DMS153 (cell line): ENCODE data around the gene CHST3.

Source experiments
- DNase-seq: peaks from one replicate; lab custom pipeline; 2025; lab: John Stamatoyannopoulos, UW

The CHST3 gene

DNA sequence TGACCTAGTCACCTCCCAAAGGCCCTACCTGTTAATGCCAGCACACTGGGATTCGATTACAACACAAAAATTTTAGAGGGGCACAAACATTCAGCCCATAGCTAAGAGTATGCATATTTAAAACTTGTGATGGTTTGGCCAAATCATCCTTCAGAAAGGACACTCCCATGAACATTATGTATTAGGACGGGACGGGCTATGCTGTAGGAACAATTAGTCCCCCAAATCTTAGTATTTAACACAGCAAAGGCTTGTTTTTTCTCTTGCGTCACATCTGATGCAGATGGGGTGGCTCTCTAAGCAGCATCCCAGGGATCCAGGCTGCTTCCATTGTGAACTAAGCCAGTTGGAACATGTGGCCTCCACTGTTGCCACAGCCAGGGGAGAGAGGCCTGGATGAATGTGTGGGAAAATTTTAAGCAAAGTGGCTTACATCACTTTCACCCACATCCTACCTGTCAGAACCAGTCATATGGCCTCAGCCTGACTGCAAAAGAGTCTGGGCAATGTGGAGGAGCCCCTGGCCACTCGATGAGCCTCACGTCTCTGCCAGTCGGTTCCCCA, 26.6 kb downstream of the CHST3 start:
- no peak for DNase-seq

DNA sequence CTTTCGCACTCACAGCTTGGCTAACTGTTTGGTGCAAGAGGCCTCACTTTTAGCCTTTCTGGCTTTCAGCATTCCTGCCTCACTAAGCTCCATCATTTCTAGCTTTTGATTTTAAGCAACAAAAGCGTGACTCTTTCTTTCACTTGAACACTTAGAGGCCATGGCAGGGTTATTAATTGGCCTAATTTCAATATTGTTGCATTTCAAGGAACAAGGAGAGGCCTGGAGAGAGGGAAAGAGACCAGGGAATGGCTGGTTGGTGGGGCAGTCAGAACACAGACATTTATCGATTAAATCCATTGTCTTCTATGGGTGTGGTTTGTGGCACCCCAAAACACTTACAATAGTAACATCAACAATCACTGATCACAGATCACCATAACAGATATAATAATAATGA, 31.3 kb downstream of the CHST3 start:
- no peak for DNase-seq

DNA sequence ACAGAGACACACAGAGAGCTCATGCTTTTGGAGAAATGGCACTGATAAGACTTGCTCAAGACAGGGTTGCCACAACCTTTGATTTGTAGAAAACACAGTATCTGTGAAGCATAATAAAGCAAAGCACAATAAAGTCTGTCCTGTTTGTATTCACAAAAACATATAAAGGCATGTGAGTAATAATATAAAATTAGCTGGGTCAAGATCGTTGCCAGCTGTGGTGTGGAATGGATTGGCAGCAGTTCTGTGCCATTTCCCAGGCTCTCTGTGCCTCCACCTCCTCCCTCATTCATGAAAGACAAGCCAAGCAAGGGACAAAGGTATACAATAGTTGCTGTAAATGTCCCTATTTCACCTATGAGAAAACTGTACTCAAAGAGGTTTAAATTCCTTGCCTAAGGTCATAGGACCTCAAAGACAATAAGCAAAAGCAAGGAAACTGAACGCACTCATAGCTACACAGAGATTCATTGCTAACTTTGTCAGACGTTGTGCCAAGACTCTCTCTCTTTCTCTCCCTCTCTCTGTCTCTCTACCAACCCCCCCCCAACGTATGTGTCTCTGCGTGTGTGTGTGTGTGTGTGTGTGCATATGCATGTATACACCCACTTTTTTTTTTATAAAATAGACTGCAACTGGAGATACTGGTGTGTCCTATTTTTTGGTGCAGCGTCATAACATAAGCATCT, 31.8 kb downstream of the CHST3 start:
- DNase-seq: no peak

DNA sequence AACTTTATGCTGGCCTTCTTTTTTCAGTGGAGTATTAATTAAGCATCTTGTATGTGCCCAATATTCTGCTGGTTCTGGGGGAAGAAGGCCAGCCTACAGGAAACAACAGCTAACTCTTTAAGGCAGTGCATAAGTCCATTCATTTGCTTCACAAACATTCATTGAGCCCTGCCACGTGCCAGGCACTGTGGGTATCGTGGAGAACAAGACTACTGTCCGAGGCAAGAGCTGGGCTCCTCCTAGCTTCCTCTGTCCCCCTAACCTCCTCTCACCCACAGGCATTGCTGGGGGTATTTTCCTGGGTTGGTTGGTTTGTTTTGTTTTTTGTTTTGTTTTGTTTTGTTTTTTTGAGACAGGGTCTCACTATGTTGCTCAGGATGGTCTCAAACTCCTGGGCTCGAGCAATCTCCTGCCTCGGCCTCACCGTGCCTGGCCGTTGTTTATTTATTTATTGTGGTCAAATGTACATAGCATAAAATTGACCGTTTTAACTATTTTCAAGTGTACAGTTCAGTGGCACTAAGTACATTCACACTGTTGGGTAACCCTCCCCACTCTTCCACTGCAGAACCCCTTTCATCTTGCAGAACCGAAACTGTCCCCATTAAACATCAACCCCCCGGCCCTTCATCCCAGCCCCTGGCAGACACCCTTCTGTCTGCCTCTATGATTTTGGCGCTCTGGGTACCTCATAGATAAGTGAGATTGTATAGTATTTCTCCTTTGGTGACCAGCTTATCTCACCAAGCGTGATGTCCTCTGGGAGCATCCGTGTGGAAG, 32.6 kb downstream of the CHST3 start:
- no peak for DNase-seq

DNA sequence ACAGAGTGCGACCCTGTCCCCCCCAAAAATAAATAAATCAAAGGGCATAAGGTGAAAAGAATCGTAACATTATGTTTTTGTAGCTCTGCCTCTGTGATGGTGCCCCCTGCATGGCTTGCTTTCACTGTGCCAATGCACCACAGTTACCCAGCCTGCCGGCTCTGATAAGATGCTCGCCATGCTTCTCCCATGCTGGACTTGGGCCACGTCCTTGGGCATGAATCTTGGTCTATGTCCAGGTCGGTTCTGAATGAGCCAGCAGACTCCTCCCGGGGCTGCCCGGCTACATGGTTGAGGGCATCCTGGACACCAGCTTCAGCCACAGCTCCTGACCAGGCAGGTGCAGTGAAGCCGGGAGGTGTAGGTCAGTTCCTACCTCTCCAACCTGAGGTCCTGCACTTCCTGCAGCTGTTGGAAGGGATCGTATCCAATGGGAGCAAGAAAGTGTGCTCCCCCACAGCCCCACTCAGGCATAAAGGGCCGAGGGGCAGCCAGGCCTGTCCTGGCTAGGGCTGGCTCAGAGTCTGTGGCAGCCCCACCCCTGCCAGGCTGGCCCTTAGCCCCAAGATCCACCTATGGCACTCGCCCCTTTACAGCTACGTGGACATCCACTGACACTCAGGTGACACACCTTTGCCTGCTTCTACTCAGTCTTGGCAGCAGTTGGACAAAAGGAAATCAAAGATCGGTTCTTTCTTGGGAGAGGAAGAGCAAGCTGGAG, 34.1 kb downstream of the CHST3 start:
- no peak for DNase-seq

DNA sequence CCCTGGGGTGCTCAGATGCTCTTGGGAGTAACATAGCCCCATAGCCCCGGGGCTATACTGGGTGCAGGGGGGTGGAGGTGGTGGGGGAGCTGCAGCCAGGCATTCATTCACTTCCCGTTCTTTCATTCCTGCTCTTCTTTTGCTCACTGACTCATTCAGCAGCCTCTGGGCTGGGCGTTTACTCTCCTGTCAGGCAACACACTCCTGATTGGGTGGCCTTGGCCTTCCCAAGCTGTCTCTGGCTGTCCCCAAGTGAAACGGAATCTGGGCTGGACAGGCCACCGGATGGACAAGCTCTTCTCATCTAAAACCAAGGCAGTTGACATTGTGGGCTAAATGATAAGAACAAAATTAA, 34.6 kb downstream of the CHST3 start:
- no peak for DNase-seq

DNA sequence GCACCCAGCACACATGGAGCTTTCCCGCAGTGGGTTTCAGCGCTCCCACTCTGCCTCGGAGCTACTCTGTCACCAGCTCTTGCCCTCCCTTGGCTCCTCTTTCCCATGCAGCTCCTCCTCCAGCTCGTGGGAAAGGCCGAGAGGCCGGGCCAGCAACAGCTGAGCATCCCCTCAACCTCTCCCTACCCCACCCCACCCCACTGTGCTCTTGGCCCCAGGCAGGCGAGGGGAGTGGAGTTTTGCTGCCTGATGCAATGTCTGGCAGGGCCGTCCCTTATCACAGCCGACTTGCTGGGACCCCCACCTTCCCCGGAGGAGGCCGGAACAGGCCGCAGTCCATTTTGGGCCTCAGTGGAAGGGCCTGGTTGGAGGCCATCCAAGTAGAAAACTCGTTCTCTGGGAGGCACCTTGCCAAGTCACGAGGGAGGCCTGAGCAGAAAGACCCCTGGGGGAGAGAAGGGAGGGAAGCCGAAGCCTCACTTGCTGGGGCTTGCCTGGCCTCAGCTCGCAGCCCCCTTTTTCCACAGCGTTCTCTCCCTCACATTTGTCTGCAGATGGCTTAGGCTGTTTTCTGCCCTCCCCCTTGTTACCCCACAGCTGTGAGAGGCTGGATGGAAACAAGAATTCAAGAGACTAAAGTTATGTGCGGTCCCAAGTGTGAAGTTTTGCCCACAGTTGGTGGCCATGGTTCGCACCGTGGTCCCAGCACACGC, 35.3 kb downstream of the CHST3 start:
- DNase-seq: no peak

DNA sequence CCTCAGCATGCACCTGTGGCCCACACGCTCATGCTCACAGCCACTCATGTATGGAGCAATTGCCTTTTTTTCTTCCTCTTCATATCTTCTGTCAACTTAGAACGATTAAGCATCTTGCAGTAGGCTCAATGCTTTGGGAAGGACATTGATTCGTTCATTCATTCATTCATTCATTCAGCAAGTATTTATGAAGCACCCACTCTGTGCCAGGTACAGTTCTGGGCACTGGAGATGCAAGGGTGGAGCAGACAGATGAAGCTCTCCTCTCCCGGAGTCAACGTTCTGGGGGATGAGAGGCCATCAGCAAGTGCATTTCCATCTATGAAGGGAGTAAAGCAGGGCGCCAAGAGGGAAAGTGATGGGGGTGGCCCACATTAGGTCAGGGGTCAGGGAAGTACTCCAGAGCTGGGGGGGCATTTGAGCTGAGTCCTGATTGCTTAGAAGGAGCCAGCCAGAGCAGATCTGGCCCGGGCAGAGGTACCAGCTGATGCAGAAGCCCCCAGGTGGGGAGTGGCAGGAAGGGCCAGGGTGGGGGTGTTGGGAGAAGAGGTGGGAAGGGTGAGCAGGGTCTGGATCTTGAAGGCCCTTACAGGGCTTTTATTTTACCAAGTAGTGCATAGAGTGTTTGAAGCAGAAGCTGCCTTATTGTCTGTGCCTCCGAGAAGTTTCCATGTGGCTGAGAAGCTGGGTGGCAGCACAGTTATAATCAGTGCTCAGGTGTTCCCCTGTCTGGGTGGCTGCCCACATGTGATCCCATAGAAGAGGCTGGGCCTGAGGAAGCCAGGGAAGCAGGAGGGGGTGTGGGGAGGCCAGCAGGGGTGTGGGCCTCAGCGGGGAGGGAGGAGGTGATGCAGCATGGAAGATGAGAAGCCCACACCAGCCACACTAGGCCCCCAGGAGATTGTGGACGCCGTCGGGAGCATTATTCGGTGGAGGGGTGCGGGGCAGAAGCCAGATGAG, 36.2 kb downstream of the CHST3 start:
- no peak for DNase-seq

DNA sequence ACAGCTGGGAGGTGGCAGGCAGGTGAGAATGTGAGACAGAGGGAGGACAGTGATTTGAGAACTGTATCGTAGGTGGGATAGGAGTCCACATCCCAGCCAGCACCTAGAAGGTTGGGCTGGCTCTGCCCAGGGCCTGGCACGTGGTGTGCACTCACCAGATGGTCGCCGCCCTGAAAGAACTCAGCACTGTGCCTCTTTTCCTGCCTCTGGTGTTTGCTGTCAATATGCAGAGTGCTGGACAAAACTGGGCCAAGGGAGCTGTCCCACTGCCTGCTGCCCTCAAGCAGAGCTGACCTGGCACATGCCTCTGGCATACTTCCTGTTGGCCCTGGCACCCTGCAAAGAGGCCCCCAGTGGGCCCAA, 36.8 kb downstream of the CHST3 start:
- no peak for DNase-seq

DNA sequence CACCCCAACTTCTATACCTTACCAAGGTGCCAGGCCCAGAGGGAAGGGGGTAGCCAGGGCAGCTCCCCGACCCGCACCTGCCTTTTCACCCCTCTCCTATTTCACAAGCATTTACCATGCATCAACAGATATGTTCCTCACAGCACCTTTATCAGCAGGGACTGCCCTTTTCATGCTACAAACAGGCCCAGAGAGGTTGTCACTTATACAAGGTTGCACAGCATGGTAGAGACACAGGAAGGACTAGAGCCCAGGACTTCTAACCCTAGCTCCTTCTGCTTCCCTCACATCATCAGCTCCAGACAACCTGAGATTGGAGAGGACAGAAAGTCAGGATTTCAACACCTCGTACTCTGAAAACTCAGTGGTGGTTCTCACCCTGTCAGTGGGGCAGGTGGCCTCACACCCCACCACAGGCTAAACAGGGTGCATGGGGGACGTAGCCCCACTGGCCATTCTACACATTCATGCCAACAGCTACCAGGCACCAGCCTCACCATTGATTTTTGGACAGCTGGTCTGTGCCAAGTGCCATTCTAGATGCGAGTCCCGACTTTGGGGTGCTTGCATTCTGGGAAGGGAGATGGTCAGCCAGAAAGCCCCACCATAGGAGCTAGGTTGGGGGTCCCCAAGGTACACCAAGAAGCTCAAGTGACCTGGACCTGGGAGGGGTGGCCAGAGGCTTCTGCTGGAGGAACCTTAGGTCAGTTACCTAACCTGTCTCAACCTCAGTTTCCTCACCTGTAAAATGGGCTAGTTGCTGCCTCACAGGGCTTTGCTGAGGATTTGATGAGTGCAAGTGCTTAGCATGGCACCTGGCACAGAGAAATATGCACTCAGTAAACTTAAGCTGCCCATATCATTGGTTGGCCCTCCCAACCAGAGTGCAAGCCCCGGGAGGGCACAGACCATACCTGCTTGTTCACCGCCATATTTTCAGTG, 38.4 kb downstream of the CHST3 start:
- no peak for DNase-seq

DNA sequence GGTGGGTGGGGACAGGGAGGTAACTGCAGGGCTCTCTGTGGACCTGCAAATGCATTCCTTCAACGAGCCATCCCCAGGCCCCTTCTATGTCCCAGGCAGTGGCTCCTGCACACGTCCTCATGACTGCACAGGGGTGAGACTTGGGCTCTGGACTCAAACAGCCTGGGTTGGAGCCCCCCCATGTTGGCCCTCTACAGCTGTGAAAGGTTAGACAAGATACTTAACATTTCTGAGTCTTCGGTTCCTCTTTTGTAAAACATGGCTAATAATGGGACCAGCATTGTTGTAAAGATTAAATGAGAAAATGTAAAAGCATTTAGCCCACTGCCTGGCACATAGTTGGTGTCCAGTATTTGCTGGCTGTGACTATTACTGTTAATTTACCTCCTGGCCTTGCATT, 41.8 kb downstream of the CHST3 start:
- DNase-seq: no peak

DNA sequence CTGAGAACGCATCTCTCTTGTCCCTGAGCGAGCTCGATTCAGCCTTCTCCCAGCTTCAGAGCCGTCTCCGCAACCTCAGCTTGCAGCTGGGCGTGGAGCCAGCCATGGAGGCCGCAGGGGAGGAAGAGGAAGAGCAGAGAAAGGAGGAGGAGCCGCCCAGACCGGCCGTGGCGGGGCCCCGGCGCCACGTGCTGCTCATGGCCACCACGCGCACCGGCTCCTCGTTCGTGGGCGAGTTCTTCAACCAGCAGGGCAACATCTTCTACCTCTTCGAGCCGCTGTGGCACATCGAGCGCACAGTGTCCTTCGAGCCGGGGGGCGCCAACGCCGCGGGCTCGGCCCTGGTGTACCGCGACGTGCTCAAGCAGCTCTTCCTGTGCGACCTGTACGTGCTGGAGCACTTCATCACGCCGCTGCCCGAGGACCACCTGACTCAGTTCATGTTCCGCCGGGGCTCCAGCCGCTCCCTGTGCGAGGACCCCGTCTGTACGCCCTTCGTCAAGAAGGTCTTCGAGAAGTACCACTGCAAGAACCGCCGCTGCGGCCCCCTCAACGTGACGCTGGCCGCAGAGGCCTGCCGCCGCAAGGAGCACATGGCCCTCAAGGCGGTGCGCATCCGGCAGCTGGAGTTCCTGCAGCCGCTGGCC, 43.2 kb downstream of the CHST3 start:
- DNase-seq: no peak

DNA sequence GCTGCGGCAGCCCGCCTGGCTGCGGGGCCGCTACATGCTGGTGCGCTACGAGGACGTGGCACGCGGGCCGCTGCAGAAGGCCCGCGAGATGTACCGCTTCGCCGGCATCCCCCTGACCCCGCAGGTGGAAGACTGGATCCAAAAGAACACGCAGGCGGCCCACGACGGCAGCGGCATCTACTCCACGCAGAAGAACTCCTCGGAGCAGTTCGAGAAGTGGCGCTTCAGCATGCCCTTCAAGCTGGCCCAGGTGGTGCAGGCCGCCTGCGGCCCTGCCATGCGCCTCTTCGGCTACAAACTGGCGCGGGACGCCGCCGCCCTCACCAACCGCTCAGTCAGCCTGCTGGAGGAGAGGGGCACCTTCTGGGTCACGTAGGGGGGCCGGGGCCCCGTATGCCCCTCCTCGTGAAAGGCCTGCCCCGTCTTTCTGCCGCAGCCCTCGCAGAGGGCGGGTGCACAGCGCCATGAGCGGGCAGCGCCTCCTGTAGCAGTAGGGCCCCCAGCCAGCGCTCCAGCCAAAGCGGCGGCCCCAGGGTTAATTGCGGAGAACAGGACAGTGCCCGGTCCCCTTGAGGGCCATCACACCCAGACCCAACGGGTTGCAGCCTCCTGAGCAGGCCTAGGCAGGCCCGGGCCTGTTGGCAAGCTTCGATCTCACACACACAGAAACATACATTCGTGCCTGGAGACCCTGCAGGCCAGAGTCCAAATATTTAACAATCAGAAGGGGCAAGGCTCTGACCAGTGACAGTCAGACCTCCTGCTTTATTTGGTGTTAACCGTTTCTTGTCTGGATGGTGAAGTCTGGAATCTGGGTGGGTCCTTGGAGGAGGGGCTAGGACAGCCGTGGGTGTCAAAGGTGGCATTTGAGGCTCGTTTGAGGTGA, 44.1 kb downstream of the CHST3 start:
- DNase-seq: no peak

DNA sequence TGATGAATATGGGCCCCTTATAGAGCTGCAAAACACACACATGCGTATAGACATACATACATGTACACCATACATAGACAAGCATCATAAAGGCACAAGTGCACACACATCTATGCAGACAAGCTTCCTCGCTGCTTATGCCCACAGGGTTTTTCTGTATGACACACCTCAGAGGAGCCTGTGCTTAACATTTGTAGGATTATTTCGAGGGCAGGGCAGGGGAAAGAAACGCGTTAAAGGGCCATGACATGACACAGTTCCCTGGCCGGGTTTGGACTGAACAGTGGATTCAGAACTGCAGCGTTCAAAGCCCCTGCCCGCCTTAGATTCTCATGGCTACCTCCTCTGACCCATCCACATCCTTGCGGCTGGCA, 44.8 kb downstream of the CHST3 start:
- DNase-seq: no peak

DNA sequence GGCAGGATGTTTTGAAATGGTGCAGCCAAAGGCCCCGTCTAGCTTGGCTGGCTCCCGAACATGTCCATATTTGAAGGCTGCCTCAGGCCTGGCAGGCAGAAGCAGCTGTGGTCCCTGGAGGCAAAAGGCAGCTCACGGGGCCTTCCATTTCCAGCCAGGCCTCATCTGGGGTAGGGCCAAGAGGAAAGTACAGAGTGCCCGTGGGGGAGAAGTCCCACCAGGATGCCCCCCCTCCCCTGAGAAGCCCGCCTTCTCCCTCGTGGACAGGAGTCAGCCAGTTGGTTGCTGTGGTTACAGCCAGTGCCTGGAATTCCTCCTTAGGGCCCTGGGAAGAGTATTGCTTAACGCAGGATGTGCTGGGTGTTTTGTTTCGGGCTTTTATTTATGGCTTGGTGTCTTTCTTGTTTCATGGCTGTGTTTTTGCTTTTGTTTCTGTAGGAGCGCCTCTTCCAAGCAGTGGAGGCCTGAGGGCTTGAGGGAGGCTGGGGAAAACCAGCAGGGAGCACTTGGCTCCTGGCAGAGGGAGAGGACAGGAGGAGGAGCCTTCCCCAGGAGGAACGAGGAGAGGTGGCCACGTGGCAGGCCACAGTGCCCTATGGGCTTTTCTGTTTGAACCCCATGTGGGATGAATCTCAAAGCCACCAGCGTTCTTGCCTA, 45.4 kb downstream of the CHST3 start:
- peak; percentile 46 for DNase-seq

DNA sequence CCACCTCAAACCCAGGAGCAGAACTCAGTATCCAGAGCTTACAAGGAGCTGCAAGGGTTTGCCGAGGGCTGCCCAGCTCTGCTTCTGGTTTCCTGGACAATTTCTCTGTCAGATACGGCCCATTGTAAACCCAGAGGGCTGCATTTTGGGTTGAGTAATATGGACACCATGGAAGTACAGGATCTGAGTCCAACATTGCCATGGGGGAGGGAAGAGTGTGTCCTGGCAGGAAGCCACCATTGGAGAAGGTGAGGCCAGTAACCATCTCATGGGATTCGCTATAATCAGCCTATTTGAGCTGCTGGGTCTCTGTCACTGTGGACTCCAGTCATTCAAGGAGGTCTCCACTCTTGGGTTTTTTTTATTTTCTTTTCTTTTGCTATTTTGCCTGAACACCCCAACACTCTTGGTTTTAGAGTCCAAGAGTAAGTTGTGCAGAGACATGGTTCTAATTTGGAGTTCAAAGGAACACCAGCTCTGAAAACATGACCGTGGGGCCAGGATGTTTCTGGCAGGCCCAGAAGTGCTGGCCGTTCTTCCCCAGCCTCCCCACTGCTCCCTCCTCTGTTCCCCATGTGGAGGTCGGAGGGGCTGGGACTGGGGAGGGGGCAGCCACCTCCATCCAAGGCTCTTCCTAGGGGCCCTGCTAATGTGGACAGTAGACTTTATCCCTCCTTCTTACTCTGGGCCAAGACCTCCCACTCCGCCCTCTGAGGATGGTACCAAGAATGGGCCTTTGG, 46.2 kb downstream of the CHST3 start:
- DNase-seq: no peak

DNA sequence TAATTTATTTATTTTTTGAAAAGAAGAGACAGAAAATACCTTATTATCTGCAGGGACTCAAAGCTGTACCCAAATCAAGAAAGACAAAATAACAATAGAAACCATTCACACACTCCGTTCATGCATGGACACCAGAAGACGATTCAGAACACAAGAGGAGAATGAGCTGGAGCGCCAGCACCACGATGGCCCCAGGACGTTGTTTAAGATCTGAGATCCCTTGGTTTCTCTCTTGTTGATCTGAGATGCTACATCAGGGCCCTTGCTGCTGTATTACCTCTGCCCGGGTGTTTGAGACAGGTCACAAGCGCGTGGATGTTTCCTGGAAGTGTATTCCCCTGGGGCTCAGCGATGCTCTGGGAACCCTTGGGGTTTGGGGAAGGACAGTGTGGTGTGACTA, 46.8 kb downstream of the CHST3 start:
- DNase-seq: no peak
